PFSK-1 (cell line): Measurements from ENCODE around the gene BRINP3.

Experiments
- POLR2AphosphoS5 ChIP-seq: IDR thresholded peaks from 2 replicates; pipeline ENCODE4 v1.6.1; 2012; ENCODE audit warnings: low read depth, mild to moderate bottlenecking, control low read depth, low read length, moderate library complexity
- REST ChIP-seq, 2 experiments: IDR thresholded peaks; 2 replicates each; pipeline versions ENCODE4 v1.6.1 to v1.8.0; 2011 to 2012; ENCODE audit warnings: low read depth in 2 of 2, low read length in 2 of 2, control low read depth in 1 of 2, inconsistent platforms in 1 of 2, mild to moderate bottlenecking in 1 of 2, moderate library complexity in 1 of 2; ENCODE audit not compliant: insufficient read depth in 1 of 2
- SIN3A ChIP-seq: IDR thresholded peaks from 2 replicates; pipeline ENCODE4 v1.6.1; 2012; ENCODE audit warnings: mild to moderate bottlenecking, low read length, moderate library complexity, borderline replicate concordance; ENCODE audit not compliant: insufficient read depth
- TAF1 ChIP-seq: IDR thresholded peaks from 2 replicates; pipeline ENCODE4 v1.6.1; 2012; ENCODE audit warnings: low read length, control low read depth, borderline replicate concordance; ENCODE audit not compliant: insufficient read depth

GRCh38 chr1:190429932-190430331 lies 47.7 kb downstream of the BRINP3 start:
- TF ChIP-seq POLR2AphosphoS5 (no peak), TAF1 (no peak), SIN3A (no peak), REST (IDR thresholded peaks at IDR 0.05; ENCODE audit: insufficient read depth in 1 of 2, low read depth in 2 of 2, low read length in 2 of 2) (no peak)
